Measurements from ENCODE around the gene RASSF10. TPM values are rescaled to one million over a fixed set of nuclear protein-coding genes. Genes with fewer than 3 reads are reported as not detected.

RASSF10 gene
- polyA plus RNA-seq, 1 donor from 2014 or later = not detected

GRCh38 chr11:13000721-13001120 lies 8.4 kb upstream of the RASSF10 start:
- H3F3A ChIP-seq (ENCODE audit: insufficient read depth, low read length, poor library complexity, severe bottlenecking) = no peaks in the 10 kb centered on the region
- H3K36me3 ChIP-seq (ENCODE audit: insufficient read depth, low read length) = no peaks in the 10 kb centered on the region
- H3K9me3 ChIP-seq (ENCODE audit: low read length) = no peaks in the 10 kb centered on the region
- H3K27me3 ChIP-seq (ENCODE audit: insufficient read depth, low read depth, low read length) = no peaks in the 10 kb centered on the region
- no peak overlapping the region for H3K4me2 ChIP-seq (ENCODE audit: low read length)
- H3K9ac ChIP-seq (ENCODE audit: low read length) = no peak overlapping the region
- H3K27ac ChIP-seq (ENCODE audit: low read length) = no peak overlapping the region
- no peaks in the 10 kb centered on the region for H4K20me1 ChIP-seq (ENCODE audit: insufficient read depth)
- no peak overlapping the region for H2AFZ ChIP-seq (ENCODE audit: low read depth, low read length)
- no peak for TF ChIP-seq RAD21 (conservative IDR thresholded peaks at IDR 0.05)
- no peak for TF ChIP-seq MXI1 (conservative IDR thresholded peaks at IDR 0.05; ENCODE audit: poor library complexity, severe bottlenecking)
- no peak for TF ChIP-seq SMC3 (conservative IDR thresholded peaks at IDR 0.05; ENCODE audit: poor library complexity)
- no peak for TF ChIP-seq EP300 (conservative IDR thresholded peaks at IDR 0.05; ENCODE audit: poor library complexity, severe bottlenecking)
- TF ChIP-seq, protein P1, sequence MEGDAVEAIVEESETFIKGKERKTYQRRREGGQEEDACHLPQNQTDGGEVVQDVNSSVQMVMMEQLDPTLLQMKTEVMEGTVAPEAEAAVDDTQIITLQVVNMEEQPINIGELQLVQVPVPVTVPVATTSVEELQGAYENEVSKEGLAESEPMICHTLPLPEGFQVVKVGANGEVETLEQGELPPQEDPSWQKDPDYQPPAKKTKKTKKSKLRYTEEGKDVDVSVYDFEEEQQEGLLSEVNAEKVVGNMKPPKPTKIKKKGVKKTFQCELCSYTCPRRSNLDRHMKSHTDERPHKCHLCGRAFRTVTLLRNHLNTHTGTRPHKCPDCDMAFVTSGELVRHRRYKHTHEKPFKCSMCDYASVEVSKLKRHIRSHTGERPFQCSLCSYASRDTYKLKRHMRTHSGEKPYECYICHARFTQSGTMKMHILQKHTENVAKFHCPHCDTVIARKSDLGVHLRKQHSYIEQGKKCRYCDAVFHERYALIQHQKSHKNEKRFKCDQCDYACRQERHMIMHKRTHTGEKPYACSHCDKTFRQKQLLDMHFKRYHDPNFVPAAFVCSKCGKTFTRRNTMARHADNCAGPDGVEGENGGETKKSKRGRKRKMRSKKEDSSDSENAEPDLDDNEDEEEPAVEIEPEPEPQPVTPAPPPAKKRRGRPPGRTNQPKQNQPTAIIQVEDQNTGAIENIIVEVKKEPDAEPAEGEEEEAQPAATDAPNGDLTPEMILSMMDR (IDR thresholded peaks at IDR 0.05; ENCODE audit: poor library complexity, severe bottlenecking) = no peak
- no peak for TF ChIP-seq POLR2AphosphoS5 (IDR thresholded peaks at IDR 0.05)
- TF ChIP-seq, protein P2, sequence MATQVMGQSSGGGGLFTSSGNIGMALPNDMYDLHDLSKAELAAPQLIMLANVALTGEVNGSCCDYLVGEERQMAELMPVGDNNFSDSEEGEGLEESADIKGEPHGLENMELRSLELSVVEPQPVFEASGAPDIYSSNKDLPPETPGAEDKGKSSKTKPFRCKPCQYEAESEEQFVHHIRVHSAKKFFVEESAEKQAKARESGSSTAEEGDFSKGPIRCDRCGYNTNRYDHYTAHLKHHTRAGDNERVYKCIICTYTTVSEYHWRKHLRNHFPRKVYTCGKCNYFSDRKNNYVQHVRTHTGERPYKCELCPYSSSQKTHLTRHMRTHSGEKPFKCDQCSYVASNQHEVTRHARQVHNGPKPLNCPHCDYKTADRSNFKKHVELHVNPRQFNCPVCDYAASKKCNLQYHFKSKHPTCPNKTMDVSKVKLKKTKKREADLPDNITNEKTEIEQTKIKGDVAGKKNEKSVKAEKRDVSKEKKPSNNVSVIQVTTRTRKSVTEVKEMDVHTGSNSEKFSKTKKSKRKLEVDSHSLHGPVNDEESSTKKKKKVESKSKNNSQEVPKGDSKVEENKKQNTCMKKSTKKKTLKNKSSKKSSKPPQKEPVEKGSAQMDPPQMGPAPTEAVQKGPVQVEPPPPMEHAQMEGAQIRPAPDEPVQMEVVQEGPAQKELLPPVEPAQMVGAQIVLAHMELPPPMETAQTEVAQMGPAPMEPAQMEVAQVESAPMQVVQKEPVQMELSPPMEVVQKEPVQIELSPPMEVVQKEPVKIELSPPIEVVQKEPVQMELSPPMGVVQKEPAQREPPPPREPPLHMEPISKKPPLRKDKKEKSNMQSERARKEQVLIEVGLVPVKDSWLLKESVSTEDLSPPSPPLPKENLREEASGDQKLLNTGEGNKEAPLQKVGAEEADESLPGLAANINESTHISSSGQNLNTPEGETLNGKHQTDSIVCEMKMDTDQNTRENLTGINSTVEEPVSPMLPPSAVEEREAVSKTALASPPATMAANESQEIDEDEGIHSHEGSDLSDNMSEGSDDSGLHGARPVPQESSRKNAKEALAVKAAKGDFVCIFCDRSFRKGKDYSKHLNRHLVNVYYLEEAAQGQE (IDR thresholded peaks at IDR 0.05; ENCODE audit: borderline replicate concordance) = no peak
- TF ChIP-seq TAF1 (IDR thresholded peaks at IDR 0.05; ENCODE audit: low read depth) = no peak
- no peak for TF ChIP-seq EZH2 (IDR thresholded peaks at IDR 0.05; ENCODE audit: borderline replicate concordance, insufficient read depth, low read length, poor library complexity, severe bottlenecking)
- no peaks in the 10 kb centered on the region for H3K79me2 ChIP-seq (replicated peaks; ENCODE audit: insufficient read depth, low read length)
- no peaks in the 10 kb centered on the region for H3K9me2 ChIP-seq (ENCODE audit: insufficient read depth, low read length)
- no peak overlapping the region for H3K4me3 ChIP-seq (ENCODE audit: low read length)

- TF ChIP-seq EP300 (conservative IDR thresholded peaks at IDR 0.05; ENCODE audit: poor library complexity, severe bottlenecking) = no peak
- TF ChIP-seq POLR2AphosphoS5 (IDR thresholded peaks at IDR 0.05) = no peak
- TF ChIP-seq MXI1 (conservative IDR thresholded peaks at IDR 0.05; ENCODE audit: poor library complexity, severe bottlenecking) = no peak
- TF ChIP-seq TAF1 (IDR thresholded peaks at IDR 0.05; ENCODE audit: low read depth) = no peak
- no peak for TF ChIP-seq EZH2 (IDR thresholded peaks at IDR 0.05; ENCODE audit: borderline replicate concordance, insufficient read depth, low read length, poor library complexity, severe bottlenecking)
- TF ChIP-seq, protein P2 (IDR thresholded peaks at IDR 0.05; ENCODE audit: borderline replicate concordance) = no peak
- TF ChIP-seq SMC3 (conservative IDR thresholded peaks at IDR 0.05; ENCODE audit: poor library complexity) = no peak
- TF ChIP-seq, protein P1 (IDR thresholded peaks at IDR 0.05; ENCODE audit: poor library complexity, severe bottlenecking) = no peak
- no peak for TF ChIP-seq RAD21 (conservative IDR thresholded peaks at IDR 0.05)
- Histone ChIP-seq H4K20me1 (ENCODE audit: insufficient read depth) (no peaks in the 10 kb centered on the region), H3K79me2 (replicated peaks; ENCODE audit: insufficient read depth, low read length) (no peaks in the 10 kb centered on the region), H3K9ac (ENCODE audit: low read length) (no peak overlapping the region), H3K36me3 (ENCODE audit: insufficient read depth, low read length) (no peaks in the 10 kb centered on the region), H3K9me3 (ENCODE audit: low read length) (no peaks in the 10 kb centered on the region), H3K9me2 (ENCODE audit: insufficient read depth, low read length) (no peaks in the 10 kb centered on the region), H3F3A (ENCODE audit: insufficient read depth, low read length, poor library complexity, severe bottlenecking) (no peaks in the 10 kb centered on the region), H3K27ac (ENCODE audit: low read length) (no peak overlapping the region), H3K4me2 (ENCODE audit: low read length) (no peak overlapping the region), H3K4me3 (ENCODE audit: low read length) (no peak overlapping the region), H3K27me3 (ENCODE audit: insufficient read depth, low read depth, low read length) (peaks cover 9% of the 10 kb centered on the region), H2AFZ (ENCODE audit: low read depth, low read length) (no peak overlapping the region)
Measured at GRCh38 chr11:13003736-13004493, 5.2 kb upstream of the RASSF10 start.

Measured in neural cell (in vitro differentiated cells).